Fibroblast of skin of right quadriceps (primary cell): ENCODE measurements around the gene RTTN.

Experiments used
- DNase-seq: peaks from one replicate; pipeline ENCODE4 v3.0.0-alpha.2; 2013

Gene RTTN

GRCh38 chr18:69968039-69968438 is 237.4 kb downstream of the RTTN start:
- DNase-seq: no peak

- no peak for DNase-seq
These were observed 242.3 kb downstream of the RTTN start for GRCh38 chr18:69963196-69963595.

- no peak for DNase-seq
These were observed 243.8 kb downstream of the RTTN start for GRCh38 chr18:69961718-69962117.

- no peak for DNase-seq
These were observed 247.1 kb downstream of the RTTN start for GRCh38 chr18:69958422-69958821.

- no peak for DNase-seq
These were observed 247.7 kb downstream of the RTTN start for GRCh38 chr18:69957747-69958146.

GRCh38 chr18:69956665-69957620 is 248.5 kb downstream of the RTTN start:
- no peak for DNase-seq

- peak; percentile 58 for DNase-seq
These were observed 249.4 kb downstream of the RTTN start for GRCh38 chr18:69956057-69956456.

- peak; percentile 32 for DNase-seq
These were observed 250.6 kb downstream of the RTTN start for GRCh38 chr18:69954719-69955480.

GRCh38 chr18:69953191-69953590 is 252.3 kb downstream of the RTTN start:
- no peak for DNase-seq
